GM19023 (cell line): ENCODE data around the gene C1QTNF5.

Experiments used
- ATAC-seq: cut with Tn5 transposase; IDR thresholded peaks from one replicate; pipeline ENCODE4 v1.9.1; 2021; ENCODE audit warnings: mild to moderate bottlenecking, moderate library complexity; ENCODE audit not compliant: unreplicated experiment

C1QTNF5 gene

GRCh38 chr11:119359365-119360214 is 18.9 kb upstream of the C1QTNF5 start:
- ATAC-seq = no peak

GRCh38 chr11:119357074-119357473 is 16.4 kb upstream of the C1QTNF5 start:
- no peak for ATAC-seq

- ATAC-seq = peak; percentile 80
Measured at GRCh38 chr11:119356349-119357031, 15.8 kb upstream of the C1QTNF5 start.

- ATAC-seq = no peak
Measured at GRCh38 chr11:119355091-119355843, 14.6 kb upstream of the C1QTNF5 start.

GRCh38 chr11:119352857-119353260 is 12.2 kb upstream of the C1QTNF5 start:
- no peak for ATAC-seq

- no peak for ATAC-seq
Measured at GRCh38 chr11:119351232-119351631, 10.5 kb upstream of the C1QTNF5 start.

GRCh38 chr11:119350302-119350701 is 9.6 kb upstream of the C1QTNF5 start:
- ATAC-seq = no peak

GRCh38 chr11:119347940-119348605 is 7.4 kb upstream of the C1QTNF5 start:
- ATAC-seq = no peak

GRCh38 chr11:119347242-119347641 is 6.6 kb upstream of the C1QTNF5 start:
- ATAC-seq = no peak

- no peak for ATAC-seq
Measured at GRCh38 chr11:119346605-119347004, 5.9 kb upstream of the C1QTNF5 start, which contains the start of gene MFRP. TSS of gene MFRP (minus strand) at chr11:119346705. CDS start at chr11:119346513, 192 bp downstream.

GRCh38 chr11:119345685-119346084 is 5.0 kb upstream of the C1QTNF5 start:
- ATAC-seq = no peak

GRCh38 chr11:119344291-119345010 is 3.8 kb upstream of the C1QTNF5 start:
- no peak for ATAC-seq

GRCh38 chr11:119343726-119344125 is 3.0 kb upstream of the C1QTNF5 start:
- ATAC-seq = no peak

- ATAC-seq = no peak
Measured at GRCh38 chr11:119342362-119343130, 1.9 kb upstream of the C1QTNF5 start.

GRCh38 chr11:119342023-119342300 is 1.3 kb upstream of the C1QTNF5 start:
- no peak for ATAC-seq

GRCh38 chr11:119341222-119342022 is 739 bp upstream of the C1QTNF5 start:
- no peak for ATAC-seq

- no peak for ATAC-seq
Measured at GRCh38 chr11:119339589-119340334, 921 bp downstream of the C1QTNF5 start.

GRCh38 chr11:119338965-119339588 is 1.6 kb downstream of the C1QTNF5 start:
- no peak for ATAC-seq
